HG02970 (cell line): ENCODE data around the gene CCNG1.
"Not testable (repeated sequence)": the region's sequence is repeated elsewhere in the genome, so short reads cannot be mapped to it uniquely, and the experiment has no call there.

Experiments
- ATAC-seq: cut with Tn5 transposase; IDR thresholded peaks from one replicate; pipeline ENCODE4 v1.9.1; 2021; ENCODE audit warnings: mild to moderate bottlenecking, moderate library complexity, moderate number of reproducible peaks; ENCODE audit not compliant: unreplicated experiment, low FRiP score

The CCNG1 gene

DNA sequence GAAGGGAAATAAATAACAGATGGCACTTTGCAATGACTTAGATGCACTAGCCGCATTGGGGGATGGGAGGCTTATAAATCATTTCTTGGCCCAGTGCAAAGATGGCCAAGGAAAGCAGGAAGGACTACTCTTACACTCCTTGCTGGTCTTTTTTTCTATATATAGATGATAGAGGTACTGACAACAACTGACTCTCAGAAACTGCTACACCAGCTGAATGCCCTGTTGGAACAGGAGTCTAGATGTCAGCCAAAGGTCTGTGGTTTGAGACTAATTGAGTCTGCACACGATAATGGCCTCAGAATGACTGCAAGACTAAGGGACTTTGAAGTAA is 1.7 kb downstream of the CCNG1 start:
- no peak for ATAC-seq

DNA sequence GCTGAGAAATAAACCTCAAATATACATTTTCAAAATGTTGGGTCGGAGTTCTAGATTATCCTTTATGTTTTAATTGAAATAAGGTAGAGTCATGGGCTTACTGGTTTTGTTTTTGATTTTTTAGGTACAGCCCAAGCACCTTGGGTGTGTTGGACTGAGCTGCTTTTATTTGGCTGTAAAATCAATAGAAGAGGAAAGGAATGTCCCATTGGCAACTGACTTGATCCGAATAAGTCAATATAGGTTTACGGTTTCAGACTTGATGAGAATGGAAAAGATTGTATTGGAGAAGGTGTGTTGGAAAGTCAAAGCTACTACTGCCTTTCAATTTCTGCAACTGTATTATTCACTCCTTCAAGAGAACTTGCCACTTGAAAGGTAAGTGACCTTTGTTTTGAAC is 3.6 kb downstream of the CCNG1 start:
- ATAC-seq = no peak

DNA sequence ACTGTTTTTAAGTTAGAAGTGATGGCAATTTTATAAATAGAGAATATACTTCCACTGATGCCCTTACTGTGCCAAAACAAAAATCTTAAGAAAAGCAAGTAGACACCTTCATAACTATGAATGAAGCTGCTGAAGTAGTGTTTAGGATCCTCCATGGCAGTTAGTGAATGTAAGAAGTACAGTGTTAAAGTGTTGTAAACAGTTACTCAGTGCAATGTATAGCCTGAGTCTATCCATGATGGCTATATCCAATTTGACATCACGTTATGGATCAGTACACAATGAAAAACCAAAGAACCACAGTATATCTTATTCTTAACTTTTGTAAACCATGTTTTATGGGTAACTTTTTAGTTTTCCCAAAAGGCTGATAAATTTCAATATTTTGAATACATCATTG is 7.1 kb downstream of the CCNG1 start:
- no peak for ATAC-seq

DNA sequence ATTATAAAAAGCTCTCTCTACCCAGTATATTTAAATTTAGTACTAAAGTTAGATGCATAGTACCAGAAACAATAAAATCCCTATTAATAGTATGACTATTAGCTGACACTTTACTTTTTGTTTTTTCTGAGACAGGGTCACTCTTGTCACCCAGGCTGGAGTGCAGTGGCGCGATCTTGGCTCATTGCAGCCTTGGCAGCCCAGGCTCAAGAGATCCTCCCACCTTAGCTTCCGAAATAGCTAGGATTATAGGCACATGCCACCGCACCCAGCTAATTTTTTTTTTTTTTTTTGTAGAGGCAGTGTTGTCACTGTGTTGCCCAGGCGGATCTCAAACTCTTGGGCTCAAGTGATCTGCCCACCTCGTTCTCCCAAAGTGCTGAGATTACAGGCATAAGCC is 8.0 kb downstream of the CCNG1 start:
- no peak for ATAC-seq

DNA sequence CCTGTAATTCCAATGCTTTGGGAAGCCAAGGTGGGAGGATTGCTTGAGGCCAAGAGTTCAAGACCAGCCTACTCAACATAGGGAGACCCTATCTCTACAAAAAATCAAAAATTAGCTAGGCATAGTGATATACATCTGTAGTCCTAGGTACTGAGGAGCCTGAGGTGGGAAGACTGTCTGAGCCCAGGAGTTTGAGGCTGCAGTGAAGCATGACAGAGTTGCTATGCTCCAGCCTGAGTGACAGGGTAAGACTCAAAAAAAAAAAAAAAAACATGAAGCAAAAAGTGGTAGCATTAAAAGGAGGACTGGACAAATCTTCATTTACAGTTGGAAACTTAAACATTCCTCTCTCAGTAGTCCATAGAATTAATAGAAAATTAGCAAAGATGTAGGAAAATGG is 9.8 kb downstream of the CCNG1 start:
- no peak for ATAC-seq

DNA sequence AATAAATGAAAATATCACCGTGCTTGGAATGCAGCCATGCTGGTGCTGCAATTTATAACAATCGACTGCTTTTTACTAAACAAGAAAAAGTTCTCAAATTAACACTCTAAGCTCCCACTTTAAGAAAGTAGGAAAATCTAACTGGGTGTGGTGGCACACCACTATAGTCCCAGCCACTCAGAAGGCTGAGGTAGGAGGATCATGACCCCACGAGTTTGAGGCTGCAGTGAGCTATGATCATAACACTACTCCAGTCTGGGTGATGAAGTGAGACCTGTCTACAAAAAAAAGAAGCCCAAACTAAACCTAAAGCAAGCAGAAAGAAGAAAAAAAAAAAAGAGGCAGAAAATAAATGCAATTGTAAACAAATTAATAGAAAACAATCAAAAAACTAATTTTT is 10.5 kb downstream of the CCNG1 start:
- no peak for ATAC-seq

DNA sequence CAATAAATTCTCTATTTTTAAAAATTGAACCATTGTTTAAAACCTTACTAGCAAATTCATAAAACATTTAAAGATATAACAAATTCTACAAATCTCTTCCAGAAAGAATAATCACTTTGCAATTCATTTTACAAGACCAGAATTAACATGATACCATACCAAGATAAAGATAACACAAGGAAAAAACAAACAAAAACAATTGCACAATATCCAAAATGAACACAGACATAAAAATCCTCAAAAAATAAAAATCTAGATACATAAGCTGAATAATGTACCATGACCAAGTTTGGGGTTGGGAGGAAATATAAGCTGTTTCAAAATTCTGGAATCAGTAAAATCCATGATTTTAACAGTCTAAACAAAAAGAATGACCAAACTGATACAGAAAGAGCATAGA is 11.1 kb downstream of the CCNG1 start:
- ATAC-seq = no peak

DNA sequence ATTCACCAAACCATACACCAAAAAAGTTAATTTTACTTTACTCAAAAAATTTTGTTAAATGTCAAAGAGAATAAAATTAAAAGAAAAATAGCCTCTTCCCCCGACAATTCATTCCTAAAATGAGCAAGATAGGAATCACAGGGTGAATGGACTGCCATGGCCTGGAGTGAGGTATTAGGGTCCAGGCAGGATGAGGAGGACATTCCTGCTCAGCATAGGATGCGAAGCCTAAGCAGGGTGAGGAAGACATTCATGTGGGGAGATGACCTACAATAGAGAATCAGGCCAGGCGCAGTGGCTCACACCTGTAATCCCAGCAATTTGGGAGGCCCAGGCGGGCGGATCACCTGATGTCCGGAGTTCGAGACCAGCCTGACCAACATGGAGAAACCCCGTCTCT is 14.1 kb downstream of the CCNG1 start:
- no peak for ATAC-seq

DNA sequence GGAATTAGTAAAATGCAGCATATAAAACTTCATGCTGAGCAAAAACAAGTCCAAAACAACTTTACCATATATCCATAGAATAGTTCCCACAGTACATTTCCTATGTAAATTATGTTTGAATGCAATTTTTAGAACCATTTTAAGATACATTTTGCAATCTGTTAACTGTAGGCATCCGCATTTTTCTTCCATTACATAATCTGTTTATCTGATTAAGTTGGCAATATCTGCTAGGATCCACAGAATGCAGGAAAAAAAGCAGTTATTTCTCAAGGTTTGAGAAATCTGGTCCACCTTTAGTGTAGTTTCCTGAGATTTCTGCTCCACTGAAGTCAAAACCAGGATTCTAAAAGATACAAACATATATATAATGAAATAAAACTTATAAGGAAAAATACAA is 16.3 kb downstream of the CCNG1 start:
- no peak for ATAC-seq

DNA sequence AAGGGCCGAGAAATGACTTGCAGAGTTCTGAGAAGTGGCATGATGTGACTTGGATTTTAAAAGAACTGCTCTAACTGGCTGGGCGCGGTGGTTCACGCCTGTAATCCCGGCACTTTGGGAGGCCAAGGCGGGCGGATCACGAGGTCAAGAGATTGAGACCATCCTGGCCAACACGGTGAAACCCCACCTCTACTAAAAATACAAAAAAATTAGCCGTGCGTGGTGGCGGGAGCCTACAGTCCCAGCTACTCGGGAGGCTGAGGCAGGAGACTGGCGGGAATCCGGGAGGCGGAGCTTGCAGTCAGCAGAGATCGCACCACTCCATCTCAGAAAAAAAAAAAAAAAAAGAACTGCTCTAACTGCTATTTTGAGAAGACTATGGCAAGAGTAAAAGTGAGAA is 18.0 kb downstream of the CCNG1 start:
- not testable (repeated sequence) for ATAC-seq

DNA sequence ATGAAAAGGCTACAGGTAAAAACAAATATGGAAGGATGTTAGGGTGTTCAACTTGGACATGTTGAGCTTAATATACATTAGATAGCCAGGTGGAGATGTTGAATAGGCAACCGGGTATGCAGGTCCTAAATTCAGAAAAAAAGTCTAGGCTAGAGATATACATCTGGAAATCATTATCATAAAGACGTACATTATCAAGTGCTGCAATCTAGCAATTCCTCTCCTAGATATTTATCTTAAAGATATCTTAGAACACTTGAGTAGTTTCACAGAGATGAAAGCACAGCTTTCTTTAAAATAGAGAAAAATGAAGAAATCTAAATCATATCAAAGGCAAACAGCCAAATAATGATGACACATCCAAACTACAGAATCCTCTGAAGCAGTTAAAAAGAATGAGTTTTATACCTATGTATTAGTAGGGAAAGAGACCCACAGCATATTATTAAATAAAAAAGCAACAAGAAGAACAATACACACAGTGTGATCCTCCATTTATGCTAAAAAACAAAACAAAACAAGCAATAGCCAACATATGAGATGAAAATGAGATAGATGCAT is 18.7 kb downstream of the CCNG1 start:
- no peak for ATAC-seq

DNA sequence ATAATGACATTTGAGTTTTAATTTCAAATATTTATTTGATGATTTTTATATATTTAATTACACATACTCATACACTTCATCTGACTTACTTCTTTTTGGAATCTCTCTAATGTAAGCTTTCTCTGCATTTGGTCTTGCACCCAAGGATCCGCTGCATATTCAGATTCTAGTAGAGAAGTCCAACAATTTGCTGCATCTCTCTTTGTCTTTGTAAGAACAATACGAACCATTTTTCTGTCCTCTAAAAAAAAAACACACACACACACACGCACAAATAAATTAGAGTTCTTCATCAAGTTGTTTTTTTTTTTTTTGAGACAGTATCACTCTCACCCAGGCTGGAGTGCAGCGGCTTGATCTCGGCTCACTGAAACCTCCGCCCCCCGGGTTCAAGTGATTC is 19.4 kb downstream of the CCNG1 start:
- no peak for ATAC-seq

DNA sequence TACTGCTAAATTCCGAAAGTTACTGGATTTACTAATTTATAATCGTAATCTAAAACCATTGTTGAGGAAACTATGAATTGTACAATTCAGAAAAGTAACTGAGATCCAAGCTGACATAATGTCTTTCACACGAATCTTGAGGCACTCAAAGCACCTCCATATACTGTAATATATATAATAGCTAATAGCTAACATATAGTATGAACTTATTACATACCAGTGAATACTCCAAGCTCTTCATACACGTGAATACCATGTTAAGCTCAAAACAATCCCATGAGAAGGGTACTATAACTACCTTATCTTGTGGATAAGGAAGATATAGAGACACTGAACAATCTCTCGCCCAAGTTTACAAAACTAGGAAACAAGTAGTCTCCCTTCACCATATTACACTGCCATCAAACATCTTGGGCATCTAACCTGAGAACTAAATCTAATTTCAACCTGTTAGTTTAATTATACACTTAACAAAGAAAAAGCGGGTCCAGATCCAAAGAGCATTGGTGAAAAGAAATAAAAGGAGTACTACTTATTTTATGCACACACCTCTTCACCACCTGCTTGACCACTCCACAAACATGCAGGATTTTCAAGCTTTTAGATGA is 21.5 kb downstream of the CCNG1 start:
- ATAC-seq = no peak

DNA sequence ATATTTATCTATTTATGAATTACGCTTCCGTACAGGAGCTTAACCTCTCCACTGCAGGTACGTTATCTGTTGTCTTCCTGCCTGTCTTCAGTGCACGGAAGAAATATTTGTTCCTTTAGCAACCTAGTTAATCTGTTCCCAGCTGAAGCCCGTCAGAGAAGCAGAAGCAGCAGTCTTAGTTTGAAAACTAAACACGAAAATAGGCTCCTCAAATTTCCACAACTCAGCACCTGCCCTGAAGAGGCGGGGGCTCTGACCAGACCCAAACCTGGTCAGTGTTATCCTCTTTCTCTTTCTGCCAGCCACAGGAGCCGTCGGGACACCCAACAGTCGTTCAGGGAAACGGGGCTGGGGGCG is 22.0 kb downstream of the CCNG1 start:
- ATAC-seq = peak; percentile 6

DNA sequence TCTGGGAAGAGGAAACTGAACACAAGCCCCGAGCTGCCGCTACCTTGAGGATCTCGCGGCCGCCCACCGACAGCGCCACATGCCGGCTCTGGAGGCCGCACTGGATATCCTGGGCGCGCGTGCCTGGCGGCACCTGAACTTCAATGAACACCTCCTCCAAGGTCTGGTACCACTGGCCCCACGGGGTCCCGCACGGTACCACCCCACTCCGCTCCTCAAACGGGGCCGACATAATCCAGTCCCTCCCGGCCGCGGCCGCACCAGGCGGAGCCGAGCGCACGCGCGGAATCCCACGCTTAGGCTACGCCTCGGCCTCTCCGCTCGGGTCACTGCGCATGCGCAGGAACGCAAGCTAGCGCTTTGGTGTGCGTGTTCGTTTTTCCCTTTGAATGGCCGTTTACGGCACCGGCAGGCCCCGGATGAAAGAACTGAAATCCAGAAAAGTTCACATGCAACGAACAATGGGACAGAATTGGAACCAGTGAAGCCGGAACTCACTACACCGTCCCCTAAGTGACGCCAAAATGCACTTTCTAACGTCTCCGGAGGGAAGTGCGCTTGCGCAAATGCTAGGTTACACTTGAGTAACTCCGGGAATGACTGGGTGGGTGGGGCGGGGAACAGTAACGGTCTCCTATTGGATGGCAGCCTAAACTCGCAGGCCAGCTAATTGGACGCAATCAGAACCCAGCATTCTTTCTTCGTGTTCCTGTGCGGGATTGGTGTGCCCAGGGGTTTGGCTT is 22.6 kb downstream of the CCNG1 start, which contains the start of gene NUDCD2:
Gene NUDCD2 (minus strand): TSS at position 284 of the 743 bp plus-strand sequence. CDS start 52 bp downstream, at position 232.
- ATAC-seq = peak; percentile 87

DNA sequence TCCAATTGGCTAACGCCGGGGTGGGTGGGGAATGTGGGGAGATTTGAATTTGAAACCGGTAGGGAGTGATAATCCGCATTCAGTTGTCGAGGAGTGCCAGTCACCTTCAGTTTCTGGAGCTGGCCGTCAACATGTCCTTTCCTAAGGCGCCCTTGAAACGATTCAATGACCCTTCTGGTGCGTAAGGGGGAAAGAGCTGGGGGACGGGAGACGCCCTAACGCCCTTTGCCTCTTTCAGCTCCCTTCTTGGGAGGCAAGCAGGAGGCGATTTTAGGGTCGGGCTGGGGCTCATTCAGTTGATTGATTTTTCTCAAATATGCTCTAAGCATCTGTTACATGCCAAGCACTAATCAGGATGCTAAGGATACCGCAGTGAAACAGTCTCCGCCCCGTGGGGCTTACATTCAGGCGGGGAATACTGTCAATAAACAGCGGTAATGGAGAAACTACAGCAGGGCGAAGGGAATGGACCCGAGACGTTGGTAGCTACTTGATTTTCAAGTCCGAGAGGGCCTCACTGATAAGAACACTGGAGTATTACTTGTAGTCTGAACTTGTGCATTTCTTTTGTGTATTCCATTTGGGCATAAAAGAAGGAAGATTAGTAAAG is 23.3 kb downstream of the CCNG1 start, which contains the start of gene HMMR:
Gene HMMR (plus strand): TSS at position 71 of the 610 bp plus-strand sequence. CDS start 61 bp downstream, at position 132.
- ATAC-seq = no peak

DNA sequence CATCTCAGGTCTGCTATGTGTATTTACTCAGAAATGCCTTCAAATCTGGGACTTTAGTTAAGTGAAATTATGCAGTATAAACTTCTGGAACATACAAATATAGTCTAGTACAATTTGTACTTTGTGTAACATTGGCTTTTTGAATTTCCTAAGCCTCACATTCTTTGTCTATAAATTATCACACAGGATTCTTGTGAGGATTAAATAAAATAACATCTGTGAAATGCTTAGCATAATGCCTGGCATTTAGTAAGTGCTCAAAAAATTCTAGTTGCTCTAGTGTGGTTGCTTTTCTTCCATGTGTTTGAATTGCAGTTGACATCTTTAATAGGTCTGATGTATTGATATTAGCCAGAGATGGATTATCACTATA is 25.7 kb downstream of the CCNG1 start:
- ATAC-seq = no peak

DNA sequence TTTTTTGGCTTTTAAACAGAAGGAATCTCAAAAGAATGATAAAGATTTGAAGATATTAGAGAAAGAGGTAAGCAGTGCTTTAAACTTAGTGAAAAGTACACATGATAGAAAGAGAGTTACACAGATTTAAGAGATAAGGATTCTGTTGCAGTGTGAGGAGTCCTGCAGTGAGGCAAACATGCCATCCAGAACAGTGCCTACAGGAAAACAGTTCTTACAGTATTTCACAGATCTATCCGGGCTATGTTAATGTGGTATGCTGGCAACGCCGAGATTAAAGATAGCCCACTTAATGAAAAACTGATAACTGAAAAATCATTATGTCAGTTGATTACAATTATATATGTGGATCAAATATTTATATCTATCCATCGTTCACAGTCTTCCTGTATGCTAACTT is 30.3 kb downstream of the CCNG1 start:
- ATAC-seq = no peak

DNA sequence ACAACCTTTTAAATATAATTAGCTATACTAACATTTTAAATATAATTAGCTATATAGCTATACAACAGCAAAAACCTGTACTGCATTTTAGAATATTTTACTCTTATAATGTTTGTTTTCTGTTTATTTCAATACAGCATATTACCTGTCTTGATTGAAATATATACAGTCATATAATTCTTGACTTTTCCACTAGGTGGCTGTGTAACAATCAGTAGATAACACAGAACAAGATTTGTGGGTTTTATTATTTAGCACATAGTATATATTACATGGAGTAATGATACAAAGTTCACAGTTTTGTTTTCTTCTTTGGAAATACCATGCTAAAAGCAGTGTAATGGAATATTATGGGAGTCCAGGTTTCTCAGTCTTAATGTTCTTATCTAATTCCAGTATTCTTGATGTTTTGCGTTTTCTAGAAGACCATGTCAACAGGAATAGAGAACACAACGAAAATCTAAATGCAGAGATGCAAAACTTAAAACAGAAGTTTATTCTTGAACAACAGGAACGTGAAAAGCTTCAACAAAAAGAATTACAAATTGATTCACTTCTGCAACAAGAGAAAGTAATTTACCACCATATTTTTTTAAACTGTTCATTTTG is 36.3 kb downstream of the CCNG1 start:
- ATAC-seq = no peak

DNA sequence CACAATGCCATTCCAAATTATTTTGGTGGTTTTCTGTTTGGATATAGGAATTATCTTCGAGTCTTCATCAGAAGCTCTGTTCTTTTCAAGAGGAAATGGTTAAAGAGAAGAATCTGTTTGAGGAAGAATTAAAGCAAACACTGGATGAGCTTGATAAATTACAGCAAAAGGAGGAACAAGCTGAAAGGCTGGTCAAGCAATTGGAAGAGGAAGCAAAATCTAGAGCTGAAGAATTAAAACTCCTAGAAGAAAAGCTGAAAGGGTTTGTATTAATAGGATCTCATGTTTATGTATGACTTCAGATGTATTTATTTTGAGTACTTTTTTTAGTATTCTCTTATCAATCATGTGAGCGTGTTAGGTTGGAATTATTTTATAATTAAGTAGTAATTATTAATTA is 38.0 kb downstream of the CCNG1 start:
- ATAC-seq = no peak
